PC-3 (cell line): ENCODE data around the gene CEP41.

Experiments
- CTCF ChIP-seq: fragments of 300-600 bp; sonication (generic); conservative IDR thresholded peaks from 2 replicates; pipeline ENCODE4 v1.5.1; 2017; ENCODE audit warnings: antibody characterized with exemption, low read depth, mild to moderate bottlenecking, low read length
- EZH2 ChIP-seq: fragments of 300-600 bp; sonication (generic); IDR thresholded peaks from one replicate; pipeline ENCODE4 v1.6.1; 2017; ENCODE audit warnings: antibody characterized with exemption, mild to moderate bottlenecking, low read length; ENCODE audit not compliant: unreplicated experiment

DNA sequence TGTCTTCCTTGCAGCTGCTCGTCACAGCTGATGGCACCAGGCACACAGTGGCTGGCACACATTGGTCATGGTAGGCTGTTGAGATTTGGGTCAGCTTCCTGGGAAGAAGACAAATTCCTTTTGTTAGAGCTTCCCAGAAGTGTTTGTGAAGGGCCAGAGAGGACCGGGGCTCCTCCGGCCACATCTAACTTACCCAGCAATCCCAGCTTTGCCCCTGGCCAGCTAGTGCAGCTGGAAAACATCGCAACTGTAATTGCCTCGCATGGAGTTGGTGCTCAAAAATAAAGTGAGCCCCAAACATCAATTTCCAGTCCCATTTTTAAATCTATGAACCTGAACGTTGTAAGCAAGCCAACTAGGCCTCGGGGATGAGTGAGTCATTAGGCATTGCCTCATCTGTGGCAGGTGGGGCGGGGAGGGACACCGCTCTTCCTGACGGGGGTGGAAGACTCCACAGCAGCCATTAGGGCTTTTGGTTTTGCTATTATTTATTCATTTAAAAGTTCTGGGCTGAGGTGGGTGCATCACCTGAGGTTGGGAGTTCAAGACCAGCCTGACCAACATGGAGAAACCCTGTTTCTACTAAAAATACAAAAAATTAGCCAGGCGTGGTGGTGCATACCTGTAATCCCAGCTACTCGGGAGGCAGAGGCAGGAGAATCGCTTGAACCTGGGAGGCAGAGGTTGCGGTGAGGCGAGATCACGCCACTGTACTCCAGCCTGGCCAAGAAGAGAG, 83.8 kb downstream of the CEP41 start:
- TF ChIP-seq CTCF (no peak), EZH2 (no peak)
